Activated CD4-positive, alpha-beta T cell treated with anti-CD3 and anti-CD28 coated beads, Interleukin-2, amount 50 U/mL, for 4 hours (primary cell): ENCODE data around the gene RANBP9.

Experiments
- DNase-seq, 2 experiments: peaks; one replicate each; pipeline ENCODE4 v3.0.0-alpha.2; 2020

RANBP9 gene

GRCh38 chr6:13711733-13712598 is at the start of gene RANBP9:
Gene RANBP9, minus strand, starts transcription at chr6:13711835. Its CDS starts 330 bp downstream, at chr6:13711505.
- peak; percentile 81 to 87 for DNase-seq

GRCh38 chr6:13760307-13761304 is 49.0 kb upstream of the RANBP9 start:
- DNase-seq = no peak

- DNase-seq = no peak
These were observed 47.4 kb upstream of the RANBP9 start for GRCh38 chr6:13759025-13759424.

- no peak for DNase-seq
These were observed 43.0 kb upstream of the RANBP9 start for GRCh38 chr6:13754644-13755043.

- DNase-seq = no peak
These were observed 32.1 kb upstream of the RANBP9 start for GRCh38 chr6:13743736-13744127.

GRCh38 chr6:13742961-13743735 is 31.5 kb upstream of the RANBP9 start:
- no peak for DNase-seq

- DNase-seq = no peak
These were observed 29.7 kb upstream of the RANBP9 start for GRCh38 chr6:13741365-13741764.

GRCh38 chr6:13735031-13735430 is 23.4 kb upstream of the RANBP9 start:
- no peak for DNase-seq

GRCh38 chr6:13733178-13733887 is 21.7 kb upstream of the RANBP9 start:
- DNase-seq = no peak

- no peak for DNase-seq
These were observed 19.1 kb upstream of the RANBP9 start for GRCh38 chr6:13730704-13731103.

- DNase-seq = no peak
These were observed 18.3 kb upstream of the RANBP9 start for GRCh38 chr6:13729891-13730290.

- peak; percentile 18 to 42 for DNase-seq
These were observed 13.9 kb upstream of the RANBP9 start for GRCh38 chr6:13725570-13725969.

GRCh38 chr6:13725052-13725451 is 13.4 kb upstream of the RANBP9 start:
- DNase-seq = no peak

GRCh38 chr6:13724182-13724581 is 12.5 kb upstream of the RANBP9 start:
- DNase-seq = no peak

- no peak for DNase-seq
These were observed 11.2 kb upstream of the RANBP9 start for GRCh38 chr6:13722880-13723279.

GRCh38 chr6:13718123-13718458 is 6.5 kb upstream of the RANBP9 start:
- DNase-seq = no peak

- no peak for DNase-seq
These were observed 5.3 kb upstream of the RANBP9 start for GRCh38 chr6:13716955-13717295.

GRCh38 chr6:13716225-13716954 is 4.8 kb upstream of the RANBP9 start:
- DNase-seq = no peak

GRCh38 chr6:13715444-13715883 is 3.8 kb upstream of the RANBP9 start:
- DNase-seq = no peak

- no peak for DNase-seq
These were observed 914 bp upstream of the RANBP9 start for GRCh38 chr6:13712599-13712898.

GRCh38 chr6:13711324-13711732 is 307 bp downstream of the RANBP9 start:
- DNase-seq = no peak
